GM12891 (cell line): ENCODE data around the gene PRDM2.

Experiments
- DNase-seq: peaks from one replicate; pipeline ENCODE4 v3.0.0; 2011; ENCODE audit warnings: low spot score; ENCODE audit not compliant: insufficient read length
- FAIRE-seq: peaks from 2 replicates; lab custom pipeline; 2011; peaks lifted over from hg19 to GRCh38; lab: Jason Lieb, UNC
- PAX5 ChIP-seq: IDR thresholded peaks from 2 replicates; pipeline ENCODE4 v1.6.1; 2011; ENCODE audit warnings: low read length, moderate library complexity, mild to moderate bottlenecking; ENCODE audit not compliant: insufficient read depth, severe bottlenecking
- POLR2A ChIP-seq: IDR thresholded peaks from 2 replicates; pipeline ENCODE4 v1.6.1; 2011; ENCODE audit warnings: low read depth, low read length, control low read depth
- POLR2AphosphoS5 ChIP-seq: IDR thresholded peaks from 2 replicates; pipeline ENCODE4 v1.6.1; 2011; ENCODE audit warnings: low read depth, low read length, control low read depth
- POU2F2 ChIP-seq: IDR thresholded peaks from 2 replicates; pipeline ENCODE4 v1.6.1; 2011; ENCODE audit warnings: low read depth, mild to moderate bottlenecking, control low read depth, low read length, moderate library complexity
- SPI1 ChIP-seq: IDR thresholded peaks from 2 replicates; pipeline ENCODE4 v1.6.1; 2011; ENCODE audit warnings: low read depth, low read length, control low read depth
- TAF1 ChIP-seq: IDR thresholded peaks from 2 replicates; pipeline ENCODE4 v1.6.1; 2011; ENCODE audit warnings: low read depth, low read length, control low read depth

PRDM2 gene

GRCh38 chr1:13782634-13783360, 82.8 kb downstream of the PRDM2 start:
- TF ChIP-seq POLR2A (no peak), SPI1 (no peak)
- no peak for DNase-seq
- FAIRE-seq = no peak

- FAIRE-seq (no peak), DNase-seq (no peak)
- TF ChIP-seq SPI1 (no peak), POLR2AphosphoS5 (no peak), TAF1 (no peak), POLR2A (no peak), PAX5 (no peak), POU2F2 (no peak)
These were observed 83.6 kb downstream of the PRDM2 start for GRCh38 chr1:13783551-13783950.

GRCh38 chr1:13784971-13785370, 85.0 kb downstream of the PRDM2 start:
- no peak for TF ChIP-seq PAX5
- TF ChIP-seq POLR2AphosphoS5 = no peak
- no peak for TF ChIP-seq POLR2A
- no peak for TF ChIP-seq SPI1
- TF ChIP-seq TAF1 = no peak
- TF ChIP-seq POU2F2 = no peak
- FAIRE-seq = no peak
- no peak for DNase-seq

- FAIRE-seq = no peak
- DNase-seq = no peak
- TF ChIP-seq POLR2A (no peak), POU2F2 (no peak), PAX5 (no peak), SPI1 (no peak), TAF1 (no peak), POLR2AphosphoS5 (no peak)
These were observed 86.6 kb downstream of the PRDM2 start for GRCh38 chr1:13786541-13786940.

GRCh38 chr1:13788795-13789194, 88.8 kb downstream of the PRDM2 start:
- DNase-seq (no peak), FAIRE-seq (no peak)
- TF ChIP-seq POU2F2 (no peak), POLR2AphosphoS5 (peak; percentile 32; the same call in 1 of the 2 replicates)

- DNase-seq = no peak
- no peak for FAIRE-seq
- TF ChIP-seq POU2F2 (no peak), TAF1 (no peak), POLR2AphosphoS5 (no peak; the same call in 1 of the 2 replicates), POLR2A (no peak; the same call in none of the 2 replicates), SPI1 (0 out of 2 replicates have a peak, but pooled peaks have one; percentile 2), PAX5 (no peak)
These were observed 90.5 kb downstream of the PRDM2 start for GRCh38 chr1:13790290-13791030.

- FAIRE-seq (no peak), DNase-seq (no peak)
- TF ChIP-seq SPI1 (no peak), POLR2AphosphoS5 (no peak), POU2F2 (no peak), POLR2A (no peak), TAF1 (no peak), PAX5 (no peak)
These were observed 92.4 kb downstream of the PRDM2 start for GRCh38 chr1:13792419-13792818.

- TF ChIP-seq SPI1 (peak; percentile 32; the same call in 1 of the 2 replicates), POU2F2 (no peak; the same call in 1 of the 2 replicates), TAF1 (no peak), POLR2AphosphoS5 (peak; percentile 27), POLR2A (no peak), PAX5 (no peak)
- DNase-seq (no peak), FAIRE-seq (peak; percentile 61)
These were observed 93.2 kb downstream of the PRDM2 start for GRCh38 chr1:13793088-13793730.

GRCh38 chr1:13794231-13795187, 94.5 kb downstream of the PRDM2 start:
- TF ChIP-seq POU2F2 (no peak), POLR2AphosphoS5 (no peak; the same call in 1 of the 2 replicates), SPI1 (no peak), POLR2A (no peak), TAF1 (no peak), PAX5 (no peak)
- FAIRE-seq (peak; percentile 31), DNase-seq (no peak)
